Activated naive CD8-positive, alpha-beta T cell treated with anti-CD3 and anti-CD28 coated beads, Interleukin-2, amount 50 U/mL, for 24 hours (primary cell): ENCODE data around the gene SCAANT1.

Experiments used
- ATAC-seq: fragments of 150-1000 bp; cut with Tn5 transposase; one replicate; pipeline ENCODE4 v1.10.0; 2021
- DNase-seq: peaks from one replicate; pipeline ENCODE4 v3.0.0; 2021
- H3K27ac Mint-ChIP-seq: one replicate; pipeline ENCODE4 v1.8.0; 2021; ENCODE audit warnings: mild to moderate bottlenecking, mixed read lengths
- H3K27me3 Mint-ChIP-seq: one replicate; pipeline ENCODE4 v1.8.0; 2021; ENCODE audit warnings: mixed read lengths
- H3K36me3 Mint-ChIP-seq: one replicate; pipeline ENCODE4 v1.8.0; 2021; ENCODE audit warnings: low read depth, mixed read lengths
- H3K4me1 Mint-ChIP-seq: one replicate; pipeline ENCODE4 v1.8.0; 2021; ENCODE audit warnings: mixed read lengths
- H3K4me3 Mint-ChIP-seq: one replicate; pipeline ENCODE4 v1.8.0; 2021; ENCODE audit warnings: mild to moderate bottlenecking, moderate library complexity, mixed read lengths
- H3K9me3 Mint-ChIP-seq: one replicate; pipeline ENCODE4 v1.8.0; 2021; ENCODE audit warnings: mixed read lengths

The SCAANT1 gene

DNA sequence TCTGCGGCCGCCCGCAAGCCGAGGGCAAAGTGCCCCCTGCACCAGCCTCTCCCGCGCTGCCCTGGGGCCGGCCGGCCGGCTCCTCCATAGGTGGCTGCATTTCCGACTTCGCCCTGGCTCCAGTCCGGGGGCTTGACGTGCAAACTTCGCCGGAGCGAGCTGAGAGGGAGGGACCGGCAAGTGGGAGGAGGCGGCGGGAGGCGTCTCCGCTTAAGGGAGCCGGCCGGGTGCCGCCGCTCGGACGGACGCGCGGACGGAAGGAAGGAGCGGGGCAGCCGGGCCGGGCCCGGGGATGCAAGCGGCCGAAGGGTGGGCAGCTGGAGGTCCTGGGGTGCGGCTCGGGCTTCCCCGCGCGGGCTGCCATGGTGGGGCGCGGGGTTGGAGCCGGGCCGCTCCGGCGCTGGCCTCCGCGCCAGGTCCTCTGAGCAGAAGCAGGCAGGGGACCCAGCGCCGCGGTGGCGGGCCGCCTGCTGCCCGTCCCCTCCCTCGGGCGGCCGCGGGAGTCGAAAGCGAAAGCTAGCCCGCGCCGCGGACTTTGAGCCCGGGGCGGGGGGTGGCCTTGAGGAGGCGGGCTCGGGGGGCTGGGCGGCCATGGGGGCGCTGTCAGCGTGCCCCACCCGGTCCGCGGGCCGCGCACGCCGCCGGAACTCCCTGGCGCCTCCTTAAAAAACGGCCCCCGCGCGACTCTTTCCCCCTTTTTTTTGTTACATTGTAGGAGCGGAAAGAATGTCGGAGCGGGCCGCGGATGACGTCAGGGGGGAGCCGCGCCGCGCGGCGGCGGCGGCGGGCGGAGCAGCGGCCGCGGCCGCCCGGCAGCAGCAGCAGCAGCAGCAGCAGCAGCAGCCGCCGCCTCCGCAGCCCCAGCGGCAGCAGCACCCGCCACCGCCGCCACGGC, at the start of gene SCAANT1:
TSS of gene SCAANT1 (minus strand) at position 511 of the 895 bp plus-strand sequence.
- peaks cover 33% of the 10 kb centered on the region for H3K36me3 Mint-ChIP-seq
- no peaks in the 10 kb centered on the region for H3K27me3 Mint-ChIP-seq
- H3K9me3 Mint-ChIP-seq, result no peaks in the 10 kb centered on the region
- peak; percentile 81 for ATAC-seq
- H3K27ac Mint-ChIP-seq, result peak within 1 kb of the TSS; percentile 95
- DNase-seq, result peak; percentile 81
- peaks cover 55% of the 10 kb centered on the region for H3K4me1 Mint-ChIP-seq
- peak within 1 kb of the TSS; percentile 90 for H3K4me3 Mint-ChIP-seq

DNA sequence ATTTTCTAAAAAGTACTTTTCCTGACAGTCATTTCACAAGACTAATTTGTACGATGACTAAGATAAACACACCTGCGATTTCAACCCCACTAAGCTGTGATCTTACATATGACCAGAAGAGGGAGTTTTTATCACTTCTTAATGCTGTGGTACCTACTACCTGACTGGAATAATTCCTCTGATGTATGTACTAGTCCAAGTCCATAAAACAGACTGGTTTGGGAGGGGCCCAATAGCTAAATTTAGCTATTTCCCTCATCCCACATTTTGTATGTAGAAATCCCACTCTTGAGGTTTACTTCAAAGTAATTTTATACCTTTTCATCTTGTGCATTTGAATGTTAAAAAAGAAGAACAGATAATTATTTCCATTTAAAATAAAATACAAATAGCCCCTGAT, 49.7 kb upstream of the SCAANT1 start:
- DNase-seq (no peak), ATAC-seq (peak; percentile 72)
- H3K4me1 Mint-ChIP-seq, result peaks cover 40% of the 10 kb centered on the region
- no peaks in the 10 kb centered on the region for H3K9me3 Mint-ChIP-seq
- H3K27ac Mint-ChIP-seq, result no peak overlapping the region
- H3K27me3 Mint-ChIP-seq, result no peaks in the 10 kb centered on the region
- H3K36me3 Mint-ChIP-seq, result peaks cover 3% of the 10 kb centered on the region
- H3K4me3 Mint-ChIP-seq, result no peak overlapping the region

DNA sequence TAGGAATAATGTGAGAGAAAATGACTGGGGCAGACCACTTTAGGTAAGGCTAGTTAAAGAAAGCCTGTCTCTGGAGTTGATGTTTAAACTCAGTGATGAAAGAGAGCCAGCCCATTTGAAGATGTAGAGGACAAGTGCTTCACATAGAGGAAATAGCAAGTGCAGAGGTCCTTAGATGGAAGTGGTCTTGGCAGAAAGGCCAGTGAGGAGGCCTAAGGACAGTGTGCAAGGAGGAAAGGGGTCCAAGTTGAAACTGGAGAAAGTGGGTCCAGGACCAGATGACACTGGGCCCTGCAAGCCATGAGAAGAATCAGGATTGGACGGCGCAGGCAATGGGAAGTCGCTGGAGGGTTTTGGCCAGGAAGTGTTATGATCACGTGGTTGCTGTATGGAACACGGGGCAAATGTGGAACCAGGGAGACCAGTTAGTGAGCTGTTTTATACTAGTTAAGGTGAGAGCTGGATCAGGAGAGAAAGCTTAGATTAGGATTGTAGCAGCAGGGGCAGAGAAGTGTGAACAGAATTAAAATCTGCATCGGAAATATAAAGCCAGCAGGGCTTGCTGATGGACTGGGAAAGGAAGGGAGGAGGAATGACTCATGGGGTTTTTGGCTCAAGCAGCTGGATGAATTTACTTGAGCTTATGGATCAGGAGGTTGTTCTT, 48.0 kb upstream of the SCAANT1 start:
- Mint-ChIP-seq H3K9me3 (no peaks in the 10 kb centered on the region), H3K36me3 (peaks cover 10% of the 10 kb centered on the region), H3K4me1 (peaks cover 27% of the 10 kb centered on the region), H3K27me3 (no peaks in the 10 kb centered on the region), H3K27ac (peak overlapping the region; percentile 25), H3K4me3 (no peak overlapping the region)
- ATAC-seq, result no peak
- DNase-seq, result no peak

DNA sequence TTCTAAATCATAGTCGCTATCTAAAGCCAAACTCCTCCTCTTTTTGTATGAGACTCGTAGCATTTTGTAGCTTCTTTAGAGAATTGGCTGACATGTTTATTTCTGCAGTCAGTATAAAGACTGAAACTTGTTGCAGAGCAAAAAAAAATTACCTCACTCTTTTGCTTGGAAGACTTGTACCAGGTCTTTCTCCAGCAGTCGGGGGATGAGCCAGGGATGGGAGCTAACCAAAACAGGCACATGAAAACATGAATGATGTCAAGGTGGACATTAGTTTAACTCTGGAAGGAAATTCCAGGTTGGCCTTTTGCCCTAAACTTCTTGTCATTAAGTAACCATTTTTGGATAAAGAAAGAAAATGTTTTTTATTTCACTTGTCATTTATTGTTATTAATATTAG, 47.0 kb upstream of the SCAANT1 start:
- DNase-seq (no peak), ATAC-seq (no peak)
- Mint-ChIP-seq H3K4me3 (no peak overlapping the region), H3K27me3 (no peaks in the 10 kb centered on the region), H3K27ac (peak overlapping the region; percentile 2), H3K9me3 (no peaks in the 10 kb centered on the region), H3K36me3 (peaks cover 16% of the 10 kb centered on the region), H3K4me1 (peaks cover 26% of the 10 kb centered on the region)

GRCh38 chr3:63955830-63956545, 43.8 kb upstream of the SCAANT1 start:
- Mint-ChIP-seq H3K4me3 (no peak overlapping the region), H3K27me3 (no peaks in the 10 kb centered on the region), H3K27ac (no peak overlapping the region), H3K36me3 (peaks cover 25% of the 10 kb centered on the region), H3K4me1 (peaks cover 34% of the 10 kb centered on the region), H3K9me3 (no peaks in the 10 kb centered on the region)
- ATAC-seq (no peak), DNase-seq (no peak)

- peaks cover 35% of the 10 kb centered on the region for H3K4me1 Mint-ChIP-seq
- ATAC-seq, result no peak
- H3K4me3 Mint-ChIP-seq, result no peak overlapping the region
- H3K9me3 Mint-ChIP-seq, result no peaks in the 10 kb centered on the region
- H3K27ac Mint-ChIP-seq, result peak overlapping the region; percentile 38
- DNase-seq, result no peak
- H3K36me3 Mint-ChIP-seq, result peaks cover 25% of the 10 kb centered on the region
- H3K27me3 Mint-ChIP-seq, result no peaks in the 10 kb centered on the region
Measured at GRCh38 chr3:63955036-63955650, 43.0 kb upstream of the SCAANT1 start.

- no peaks in the 10 kb centered on the region for H3K27me3 Mint-ChIP-seq
- H3K9me3 Mint-ChIP-seq, result no peaks in the 10 kb centered on the region
- ATAC-seq, result no peak
- peak overlapping the region; percentile 42 for H3K27ac Mint-ChIP-seq
- H3K36me3 Mint-ChIP-seq, result peaks cover 25% of the 10 kb centered on the region
- DNase-seq, result no peak
- no peak overlapping the region for H3K4me3 Mint-ChIP-seq
- peaks cover 37% of the 10 kb centered on the region for H3K4me1 Mint-ChIP-seq
Measured at GRCh38 chr3:63954182-63954581, 42.0 kb upstream of the SCAANT1 start.

DNA sequence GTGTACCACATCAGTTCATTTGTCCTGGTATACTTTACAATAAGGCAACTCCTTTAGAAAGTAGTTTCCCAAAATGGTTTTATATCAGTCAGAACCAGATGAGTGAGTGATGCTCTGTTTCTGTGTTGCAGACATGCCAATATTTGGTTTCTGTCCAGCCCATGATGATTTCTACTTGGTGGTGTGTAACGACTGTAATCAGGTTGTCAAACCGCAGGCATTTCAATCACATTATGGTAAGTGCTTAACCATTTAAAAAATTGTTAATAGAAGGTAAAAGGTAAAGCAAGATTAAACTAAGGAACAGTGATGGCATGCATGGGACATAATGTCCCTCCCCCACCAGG, 40.0 kb upstream of the SCAANT1 start:
- Mint-ChIP-seq H3K4me1 (peaks cover 43% of the 10 kb centered on the region), H3K9me3 (no peaks in the 10 kb centered on the region), H3K27ac (no peak overlapping the region), H3K27me3 (no peaks in the 10 kb centered on the region), H3K36me3 (peaks cover 31% of the 10 kb centered on the region), H3K4me3 (no peak overlapping the region)
- ATAC-seq (no peak), DNase-seq (no peak)

DNA sequence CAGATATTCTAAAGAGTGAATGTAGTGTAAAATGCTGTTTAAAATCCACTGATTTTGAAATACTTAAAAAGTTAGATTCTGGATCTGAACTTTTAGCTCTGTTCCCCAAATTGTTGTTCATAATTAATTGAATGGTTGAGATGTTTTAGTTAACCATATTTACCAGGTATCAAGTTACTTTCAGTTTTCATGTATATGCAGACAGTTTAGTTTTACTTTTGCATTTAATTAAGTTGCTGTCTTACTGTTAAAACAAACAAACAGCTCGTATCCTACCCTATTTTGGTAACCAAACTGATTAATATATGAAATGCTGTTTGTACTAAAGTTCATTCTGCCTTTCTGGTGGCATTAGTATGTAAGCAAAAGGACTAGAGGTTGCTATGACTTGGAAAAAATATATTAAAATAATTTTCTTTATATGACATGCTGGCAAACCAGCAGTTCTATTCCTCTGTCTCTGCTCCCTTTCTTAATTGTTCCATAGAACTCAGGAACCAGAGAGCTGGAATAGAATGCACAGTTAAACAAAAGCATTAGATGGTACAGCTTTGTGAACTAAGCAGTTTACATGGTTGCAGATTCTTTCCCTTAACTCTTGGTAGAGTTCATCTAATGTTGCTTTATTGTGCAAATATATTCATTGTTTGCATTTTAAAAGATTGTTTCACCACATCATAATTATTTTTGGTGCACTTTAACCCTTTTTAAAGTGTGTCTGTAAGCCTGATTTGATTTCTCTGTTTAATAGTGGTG, 39.5 kb upstream of the SCAANT1 start:
- H3K36me3 Mint-ChIP-seq, result peaks cover 29% of the 10 kb centered on the region
- H3K9me3 Mint-ChIP-seq, result no peaks in the 10 kb centered on the region
- ATAC-seq (no peak), DNase-seq (no peak)
- H3K4me3 Mint-ChIP-seq, result no peak overlapping the region
- H3K27ac Mint-ChIP-seq, result peak overlapping the region; percentile 42
- H3K27me3 Mint-ChIP-seq, result no peaks in the 10 kb centered on the region
- peaks cover 49% of the 10 kb centered on the region for H3K4me1 Mint-ChIP-seq

- H3K4me3 Mint-ChIP-seq, result no peak overlapping the region
- no peaks in the 10 kb centered on the region for H3K27me3 Mint-ChIP-seq
- no peaks in the 10 kb centered on the region for H3K9me3 Mint-ChIP-seq
- H3K27ac Mint-ChIP-seq, result no peak overlapping the region
- H3K4me1 Mint-ChIP-seq, result peaks cover 56% of the 10 kb centered on the region
- ATAC-seq (no peak), DNase-seq (no peak)
- peaks cover 33% of the 10 kb centered on the region for H3K36me3 Mint-ChIP-seq
Measured at GRCh38 chr3:63950698-63951097, 38.5 kb upstream of the SCAANT1 start.

DNA sequence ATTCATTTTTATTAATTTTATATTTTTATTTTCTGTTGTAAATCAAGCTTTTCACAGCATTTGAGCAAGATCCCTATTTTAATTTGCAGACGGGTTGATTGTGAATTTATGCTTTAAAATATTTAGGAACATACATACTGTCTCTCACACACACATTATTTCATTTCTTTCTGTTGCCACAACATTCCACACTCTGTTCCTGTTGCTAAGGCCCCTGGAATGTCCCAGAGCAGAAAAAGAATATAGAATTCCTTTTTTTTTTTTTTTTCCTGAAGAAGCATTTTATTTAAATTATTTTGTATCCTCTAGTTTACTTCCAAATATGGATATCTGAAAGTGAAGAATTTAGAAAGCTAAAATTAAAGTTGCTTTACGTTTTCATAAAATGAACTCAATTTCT, 36.8 kb upstream of the SCAANT1 start:
- H3K27ac Mint-ChIP-seq, result no peak overlapping the region
- peaks cover 33% of the 10 kb centered on the region for H3K36me3 Mint-ChIP-seq
- H3K9me3 Mint-ChIP-seq, result no peaks in the 10 kb centered on the region
- DNase-seq, result no peak
- ATAC-seq, result no peak
- H3K4me1 Mint-ChIP-seq, result peaks cover 58% of the 10 kb centered on the region
- no peak overlapping the region for H3K4me3 Mint-ChIP-seq
- no peaks in the 10 kb centered on the region for H3K27me3 Mint-ChIP-seq

GRCh38 chr3:63947594-63947993, 35.4 kb upstream of the SCAANT1 start:
- peaks cover 72% of the 10 kb centered on the region for H3K4me1 Mint-ChIP-seq
- H3K27ac Mint-ChIP-seq, result peak overlapping the region; percentile 26
- H3K9me3 Mint-ChIP-seq, result no peaks in the 10 kb centered on the region
- H3K27me3 Mint-ChIP-seq, result no peaks in the 10 kb centered on the region
- no peak overlapping the region for H3K4me3 Mint-ChIP-seq
- peak; percentile 18 for ATAC-seq
- DNase-seq, result no peak
- H3K36me3 Mint-ChIP-seq, result peaks cover 36% of the 10 kb centered on the region

- ATAC-seq, result no peak
- peaks cover 36% of the 10 kb centered on the region for H3K36me3 Mint-ChIP-seq
- no peak overlapping the region for H3K4me3 Mint-ChIP-seq
- H3K9me3 Mint-ChIP-seq, result no peaks in the 10 kb centered on the region
- no peak for DNase-seq
- no peaks in the 10 kb centered on the region for H3K27me3 Mint-ChIP-seq
- H3K27ac Mint-ChIP-seq, result no peak overlapping the region
- peaks cover 71% of the 10 kb centered on the region for H3K4me1 Mint-ChIP-seq
Measured at GRCh38 chr3:63946753-63947152, 34.6 kb upstream of the SCAANT1 start.

DNA sequence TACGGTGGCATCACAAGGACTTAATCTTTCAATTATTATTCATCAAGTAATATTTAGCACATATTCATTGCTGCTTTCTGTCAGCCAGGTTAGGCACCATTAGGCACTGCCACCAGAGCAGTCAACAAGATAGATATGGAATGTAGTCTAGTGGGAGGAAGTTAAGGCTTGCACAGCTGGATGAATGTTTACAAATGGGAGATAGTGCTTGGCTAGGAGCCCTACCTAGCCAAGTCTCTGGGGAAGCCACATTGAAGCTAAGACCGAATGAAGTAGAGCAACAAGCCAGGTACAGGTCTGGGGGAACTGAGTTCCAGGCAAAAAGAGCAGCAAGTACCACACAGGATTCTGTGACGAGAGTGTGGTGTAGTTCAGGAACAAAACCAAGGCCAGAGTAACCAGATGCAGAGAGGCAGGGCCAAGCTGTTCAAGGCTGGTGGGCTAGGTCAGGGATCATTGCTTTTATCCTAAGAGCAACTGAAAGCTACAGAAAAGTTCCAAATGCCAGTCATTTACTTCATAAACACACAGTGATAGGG, 33.4 kb upstream of the SCAANT1 start:
- Mint-ChIP-seq H3K4me3 (no peak overlapping the region), H3K4me1 (peaks cover 61% of the 10 kb centered on the region), H3K27me3 (no peaks in the 10 kb centered on the region), H3K9me3 (no peaks in the 10 kb centered on the region), H3K36me3 (peaks cover 36% of the 10 kb centered on the region), H3K27ac (no peak overlapping the region)
- ATAC-seq (no peak), DNase-seq (no peak)
